HL-60 (cell line): ENCODE results near the gene FBLN1.
"Not testable (repeated sequence)": the region's sequence is repeated elsewhere in the genome, so short reads cannot be mapped to it uniquely, and the experiment has no call there.

Experiments used
- POLR2AphosphoS5 ChIP-seq: IDR thresholded peaks from 2 replicates; pipeline ENCODE4 v1.6.1; 2012; ENCODE audit warnings: low read depth
- TF ChIP-seq, protein P1 (sequence below): IDR thresholded peaks from one replicate; pipeline ENCODE4 v1.5.1; 2011; ENCODE audit warnings: low read length, control low read depth, inconsistent platforms; ENCODE audit not compliant: insufficient read depth

DNA sequence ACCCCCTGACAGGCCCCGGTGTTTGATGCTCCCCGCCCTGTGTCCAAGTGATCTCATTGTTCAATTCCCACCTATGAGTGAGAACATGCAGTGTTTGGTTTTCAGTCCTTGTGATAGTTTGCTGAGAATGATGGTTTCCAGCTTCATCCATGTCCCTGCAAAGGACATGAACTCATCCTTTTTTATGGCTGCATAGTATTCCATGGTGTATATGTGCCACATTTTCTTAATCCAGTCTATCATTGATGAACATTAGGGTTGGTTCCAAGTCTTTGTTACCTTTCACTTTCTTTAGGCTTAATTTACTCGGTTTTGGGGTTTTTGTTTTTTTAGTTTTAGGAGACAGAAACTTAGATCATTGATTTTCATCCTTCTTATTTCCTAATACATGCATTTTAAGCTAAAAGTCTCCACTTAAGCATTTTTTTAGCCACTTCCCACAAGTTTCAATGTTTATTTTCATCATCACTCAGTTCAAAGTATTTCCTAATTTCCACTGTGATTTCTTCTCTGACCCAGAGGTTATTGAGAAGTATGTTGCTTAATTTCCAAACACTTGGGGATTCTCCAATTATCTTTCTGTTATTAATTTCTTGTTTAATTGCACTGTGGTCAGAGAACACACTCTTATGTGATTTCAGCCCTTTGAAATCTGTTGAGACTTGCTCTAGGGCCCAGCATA, 120.9 kb downstream of the FBLN1 start:
- TF ChIP-seq, protein P1, sequence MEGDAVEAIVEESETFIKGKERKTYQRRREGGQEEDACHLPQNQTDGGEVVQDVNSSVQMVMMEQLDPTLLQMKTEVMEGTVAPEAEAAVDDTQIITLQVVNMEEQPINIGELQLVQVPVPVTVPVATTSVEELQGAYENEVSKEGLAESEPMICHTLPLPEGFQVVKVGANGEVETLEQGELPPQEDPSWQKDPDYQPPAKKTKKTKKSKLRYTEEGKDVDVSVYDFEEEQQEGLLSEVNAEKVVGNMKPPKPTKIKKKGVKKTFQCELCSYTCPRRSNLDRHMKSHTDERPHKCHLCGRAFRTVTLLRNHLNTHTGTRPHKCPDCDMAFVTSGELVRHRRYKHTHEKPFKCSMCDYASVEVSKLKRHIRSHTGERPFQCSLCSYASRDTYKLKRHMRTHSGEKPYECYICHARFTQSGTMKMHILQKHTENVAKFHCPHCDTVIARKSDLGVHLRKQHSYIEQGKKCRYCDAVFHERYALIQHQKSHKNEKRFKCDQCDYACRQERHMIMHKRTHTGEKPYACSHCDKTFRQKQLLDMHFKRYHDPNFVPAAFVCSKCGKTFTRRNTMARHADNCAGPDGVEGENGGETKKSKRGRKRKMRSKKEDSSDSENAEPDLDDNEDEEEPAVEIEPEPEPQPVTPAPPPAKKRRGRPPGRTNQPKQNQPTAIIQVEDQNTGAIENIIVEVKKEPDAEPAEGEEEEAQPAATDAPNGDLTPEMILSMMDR = not testable (repeated sequence)
- TF ChIP-seq POLR2AphosphoS5 = not testable (repeated sequence)
